CD14-positive monocyte (primary cell): Measurements from ENCODE around the gene CPNE8. TPM values are rescaled to one million over a fixed set of nuclear protein-coding genes. Genes with fewer than 3 reads are reported as not detected.

Experiments
- DNase-seq, 3 donors: peaks; one replicate each; pipeline ENCODE4 v3.0.0-alpha.2; 2011 to 2022
- H2AFZ ChIP-seq: 2 replicates; pipeline ENCODE4 v1.6.0; 2012; ENCODE audit warnings: mild to moderate bottlenecking, low read depth, low read length, inconsistent platforms; ENCODE audit not compliant: insufficient read depth, poor library complexity, severe bottlenecking
- H3K27ac ChIP-seq, 2 donors: 1 replicate in 1 of 2; 2 replicates in 1 of 2; pipeline ENCODE4 v1.5.1; 2012 to 2013; ENCODE audit warnings: low read length in 2 of 2, control low read depth in 1 of 2, inconsistent platforms in 1 of 2, low read depth in 1 of 2, mild to moderate bottlenecking in 1 of 2
- H3K27me3 ChIP-seq, 2 donors: one replicate each; pipeline versions ENCODE4 v1.6.0 to v1.6.1; 2011 to 2013; ENCODE audit warnings: low read length in 2 of 2; ENCODE audit not compliant: control insufficient read depth in 2 of 2, insufficient read depth in 2 of 2
- H3K36me3 ChIP-seq, 2 donors: replicated peaks in 1 of 2; 1 replicate in 1 of 2; 2 replicates in 1 of 2; pipeline versions ENCODE4 v1.5.1 to v1.6.1; 2012 to 2013; ENCODE audit warnings: low read length in 2 of 2, control low read depth in 1 of 2, inconsistent platforms in 1 of 2, mild to moderate bottlenecking in 1 of 2; ENCODE audit not compliant: insufficient read depth in 2 of 2, control insufficient read depth in 1 of 2
- H3K4me1 ChIP-seq, 2 donors: 1 replicate in 1 of 2; 2 replicates in 1 of 2; pipeline versions ENCODE4 v1.5.1 to v1.6.1; 2012 to 2013; ENCODE audit warnings: low read length in 2 of 2, control low read depth in 1 of 2, inconsistent platforms in 1 of 2, mild to moderate bottlenecking in 1 of 2, moderate library complexity in 1 of 2; ENCODE audit not compliant: insufficient read depth in 2 of 2, control insufficient read depth in 1 of 2
- H3K4me2 ChIP-seq: replicated peaks from 2 replicates; pipeline ENCODE3; 2012; ENCODE audit warnings: low read length, moderate library complexity, mild to moderate bottlenecking; ENCODE audit not compliant: poor library complexity, severe bottlenecking; ENCODE audit errors: extremely low read depth
- H3K4me3 ChIP-seq, 3 experiments: fragments of 200-600 bp in 1 of 3; sonication (generic) in 1 of 3; replicated peaks in 1 of 3; 1 replicate in 2 of 3; 2 replicates in 1 of 3; pipeline ENCODE4 v1.5.1; 2011 to 2013; ENCODE audit warnings: low read length in 3 of 3, mild to moderate bottlenecking in 3 of 3, control low read depth in 2 of 3, low read depth in 2 of 3, inconsistent platforms in 1 of 3, moderate library complexity in 1 of 3
- H3K79me2 ChIP-seq: 2 replicates; pipeline ENCODE4 v1.6.0; 2012; ENCODE audit warnings: mild to moderate bottlenecking, control low read depth, inconsistent platforms, low read length, moderate library complexity; ENCODE audit not compliant: insufficient read depth
- H3K9ac ChIP-seq: 2 replicates; pipeline ENCODE4 v1.6.0; 2017; ENCODE audit warnings: low read length, mild to moderate bottlenecking; ENCODE audit not compliant: insufficient read depth, poor library complexity, severe bottlenecking
- H3K9me3 ChIP-seq, 2 donors: replicated peaks in 1 of 2; 1 replicate in 1 of 2; 2 replicates in 1 of 2; pipeline versions ENCODE4 v1.5.1 to v1.6.1; 2012 to 2013; ENCODE audit warnings: low read length in 2 of 2, control low read depth in 1 of 2; ENCODE audit not compliant: control insufficient read depth in 1 of 2, insufficient read depth in 1 of 2
- H4K20me1 ChIP-seq: 2 replicates; pipeline ENCODE4 v1.6.0; 2012; ENCODE audit warnings: mild to moderate bottlenecking, low read length, control low read depth, moderate library complexity; ENCODE audit not compliant: insufficient read depth
- H3K27ac Mint-ChIP-seq, 7 donors: one replicate each; pipeline ENCODE4 v1.8.0; 2020; ENCODE audit warnings: mild to moderate bottlenecking in 7 of 7, mixed read lengths in 7 of 7, moderate library complexity in 6 of 7, inconsistent platforms in 2 of 7
- H3K27me3 Mint-ChIP-seq, 3 donors: one replicate each; pipeline ENCODE4 v1.8.0; 2021 to 2022; ENCODE audit warnings: low read depth in 3 of 3, mild to moderate bottlenecking in 3 of 3, mixed read lengths in 3 of 3, moderate library complexity in 3 of 3, inconsistent platforms in 1 of 3
- H3K36me3 Mint-ChIP-seq, 2 donors: one replicate each; pipeline ENCODE4 v1.8.0; 2020; ENCODE audit warnings: mixed read lengths in 2 of 2, inconsistent platforms in 1 of 2, mild to moderate bottlenecking in 1 of 2
- H3K4me1 Mint-ChIP-seq: one replicate; pipeline ENCODE4 v1.8.0; 2020; ENCODE audit warnings: mild to moderate bottlenecking, mixed read lengths
- H3K4me3 Mint-ChIP-seq, 2 donors: one replicate each; pipeline ENCODE4 v1.8.0; 2020; ENCODE audit warnings: mild to moderate bottlenecking in 2 of 2, mixed read lengths in 2 of 2, moderate library complexity in 1 of 2
- H3K9me3 Mint-ChIP-seq, 7 donors: one replicate each; pipeline ENCODE4 v1.8.0; 2020 to 2022; ENCODE audit warnings: mixed read lengths in 7 of 7, mild to moderate bottlenecking in 6 of 7, moderate library complexity in 6 of 7, inconsistent platforms in 2 of 7
- WGBS: methylation state at CpG from one replicate; pipeline ENCODE4 v1.1.5; 2013; ENCODE audit warnings: missing lambda C conversion rate; ENCODE audit not compliant: insufficient coverage; 5-methylcytosine and 5-hydroxymethylcytosine counted together
- intact Hi-C, 2 donors: fragments of 100-400 bp; cut with micrococcal nuclease; formaldehyde crosslinking; loops; one replicate each; pipeline versions ENCODE4 v1.15.0 to v1.15.1; 2023
- polyA plus RNA-seq, 3 donors: library from polyadenylated mRNA; depleted of rRNA in 1 of 3; unstranded in 2 of 3; stranded (reverse) in 1 of 3; fragments of 300-500 nt in 2 of 3; fragments of >200 nt in 1 of 3; fragmentation: Illumina TruSeq in 2 of 3; gene quantifications; 1 replicate in 2 of 3; 2 replicates in 1 of 3; pipeline ENCODE4 v1.2.3, GENCODE V29; 2012 to 2021
- TF ChIP-seq, protein P1 (sequence below): fragments of 200-600 bp; IDR thresholded peaks from one replicate; pipeline ENCODE4 v1.8.0; 2022; ENCODE audit warnings: antibody characterized with exemption, mild to moderate bottlenecking

The CPNE8 gene
- polyA plus RNA-seq, 3 donors, result 15.2 to 22.5 (median 19.0) TPM

DNA sequence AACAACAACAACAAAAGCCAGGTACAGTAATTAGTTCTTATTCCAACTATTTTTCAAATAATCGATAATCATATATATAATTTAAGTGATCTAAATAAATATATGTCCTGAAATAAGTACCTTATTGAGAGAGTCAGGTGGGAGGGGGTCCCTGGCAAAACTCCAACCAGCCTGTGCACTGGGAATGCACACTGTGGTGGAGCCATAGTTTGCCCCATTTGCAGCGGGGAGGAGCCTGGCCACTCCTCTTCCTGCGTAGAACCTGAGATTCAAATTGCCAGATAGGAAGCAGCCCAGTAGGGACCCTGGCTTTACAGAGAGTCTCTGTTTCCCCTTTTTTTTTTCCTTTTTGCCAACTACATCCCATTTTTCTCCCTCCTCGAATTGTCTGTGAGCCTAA lies 26.4 kb downstream of the CPNE8 start:
- Histone ChIP-seq H3K27me3 (no peaks in the 10 kb centered on the region), H3K4me1 (no peaks in the 10 kb centered on the region), H3K27ac (no peak overlapping the region), H4K20me1 (peaks cover 75% of the 10 kb centered on the region), H3K4me3 (no peak overlapping the region), H3K4me2 (no peak overlapping the region), H2AFZ (no peak overlapping the region), H3K79me2 (peaks cover 99% of the 10 kb centered on the region), H3K9me3 (peaks cover 0 to 3% of the 10 kb centered on the region in 2 donors), H3K9ac (no peak overlapping the region), H3K36me3 (peaks cover 0 to 7% of the 10 kb centered on the region in 2 donors)
- DNase-seq, result no peak
- WGBS, result 71% methylated on average over 1 of the region's 4 CpGs
- intact Hi-C loops, result no loop called here
- H3K27me3 Mint-ChIP-seq, result no peaks in the 10 kb centered on the region
- TF ChIP-seq, protein P1, sequence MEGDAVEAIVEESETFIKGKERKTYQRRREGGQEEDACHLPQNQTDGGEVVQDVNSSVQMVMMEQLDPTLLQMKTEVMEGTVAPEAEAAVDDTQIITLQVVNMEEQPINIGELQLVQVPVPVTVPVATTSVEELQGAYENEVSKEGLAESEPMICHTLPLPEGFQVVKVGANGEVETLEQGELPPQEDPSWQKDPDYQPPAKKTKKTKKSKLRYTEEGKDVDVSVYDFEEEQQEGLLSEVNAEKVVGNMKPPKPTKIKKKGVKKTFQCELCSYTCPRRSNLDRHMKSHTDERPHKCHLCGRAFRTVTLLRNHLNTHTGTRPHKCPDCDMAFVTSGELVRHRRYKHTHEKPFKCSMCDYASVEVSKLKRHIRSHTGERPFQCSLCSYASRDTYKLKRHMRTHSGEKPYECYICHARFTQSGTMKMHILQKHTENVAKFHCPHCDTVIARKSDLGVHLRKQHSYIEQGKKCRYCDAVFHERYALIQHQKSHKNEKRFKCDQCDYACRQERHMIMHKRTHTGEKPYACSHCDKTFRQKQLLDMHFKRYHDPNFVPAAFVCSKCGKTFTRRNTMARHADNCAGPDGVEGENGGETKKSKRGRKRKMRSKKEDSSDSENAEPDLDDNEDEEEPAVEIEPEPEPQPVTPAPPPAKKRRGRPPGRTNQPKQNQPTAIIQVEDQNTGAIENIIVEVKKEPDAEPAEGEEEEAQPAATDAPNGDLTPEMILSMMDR, result no peak
- H3K4me3 Mint-ChIP-seq, result no peak overlapping the region
- peaks cover 11% of the 10 kb centered on the region in 2 donors for H3K36me3 Mint-ChIP-seq
- H3K9me3 Mint-ChIP-seq, result peaks cover 2 to 11% (median 9%) of the 10 kb centered on the region in 7 donors
- H3K27ac Mint-ChIP-seq, result no peak overlapping the region
- peaks cover 18% of the 10 kb centered on the region for H3K4me1 Mint-ChIP-seq

- no CpG with 5 or more reads among the region's 2 CpGs for WGBS
- Histone ChIP-seq H3K27ac (no peak overlapping the region), H3K4me1 (peaks cover 0 to 2% of the 10 kb centered on the region in 2 donors), H3K79me2 (peaks cover 97% of the 10 kb centered on the region), H3K9ac (no peak overlapping the region), H4K20me1 (peaks cover 75% of the 10 kb centered on the region), H3K4me3 (no peak overlapping the region), H3K27me3 (no peaks in the 10 kb centered on the region), H3K4me2 (no peak overlapping the region), H3K9me3 (peaks cover 0 to 3% of the 10 kb centered on the region in 2 donors), H3K36me3 (peaks cover 0 to 12% of the 10 kb centered on the region in 2 donors), H2AFZ (no peak overlapping the region)
- Mint-ChIP-seq H3K9me3 (peaks cover 2 to 11% (median 9%) of the 10 kb centered on the region in 7 donors), H3K27me3 (no peaks in the 10 kb centered on the region), H3K4me1 (peaks cover 17% of the 10 kb centered on the region), H3K27ac (no peak overlapping the region), H3K36me3 (peaks cover 9 to 11% of the 10 kb centered on the region in 2 donors), H3K4me3 (no peak overlapping the region)
- intact Hi-C loops, result no loop called here
- TF ChIP-seq, protein P1, result no peak
- DNase-seq, result no peak
Measured at GRCh38 chr12:38878333-38878705, 27.1 kb downstream of the CPNE8 start.
